OCI-LY7 (cell line): ENCODE measurements around the gene STARD3. TPM values are rescaled to one million over a fixed set of nuclear protein-coding genes. Genes with fewer than 3 reads are reported as not detected.

Experiments
- BruUV-seq: library from RNA; stranded (reverse); fragments of 400-500 nt; replicated peaks from 2 replicates; lab custom pipeline; 2021; lab: Mats Ljungman, UMichigan
- CTCF ChIA-PET: fragments of 300-600 bp; sonication (Branson Sonifier 250); formaldehyde crosslinking; loops from one replicate; lab custom pipeline; 2022; ENCODE audit warnings: antibody characterized with exemption; ENCODE audit not compliant: unreplicated experiment; lab: Charles Lee
- POLR2A ChIA-PET: fragments of 300-600 bp; sonication (Branson Sonifier 250); formaldehyde crosslinking; loops from one replicate; lab custom pipeline; 2022; ENCODE audit warnings: antibody characterized with exemption; lab: Charles Lee
- DNase-seq: peaks from one replicate; pipeline ENCODE4 v3.0.0-alpha.2; 2015; ENCODE audit warnings: low spot score
- H2AFZ ChIP-seq: fragments of 200-600 bp; sonication (generic), shearing (Covaris generic); 2 replicates; pipeline ENCODE4 v1.6.1; 2014; ENCODE audit warnings: mild to moderate bottlenecking, antibody characterized with exemption, low read length, moderate library complexity
- H3K27ac ChIP-seq: fragments of 200-600 bp; sonication (generic); 2 replicates; pipeline ENCODE4 v1.5.1; 2014; ENCODE audit warnings: mixed run types, low read depth, mild to moderate bottlenecking, moderate library complexity, low read length, inconsistent platforms; ENCODE audit not compliant: poor library complexity, severe bottlenecking
- H3K36me3 ChIP-seq: fragments of 200-600 bp; sonication (generic); 2 replicates; pipeline ENCODE4 v1.6.1; 2014; ENCODE audit warnings: mild to moderate bottlenecking, antibody characterized with exemption, low read length, moderate library complexity, mixed read lengths; ENCODE audit not compliant: insufficient read depth
- H3K4me1 ChIP-seq: fragments of 200-600 bp; sonication (generic); 2 replicates; pipeline ENCODE4 v1.5.1; 2014; ENCODE audit warnings: mild to moderate bottlenecking, low read length; ENCODE audit not compliant: insufficient read depth, poor library complexity, severe bottlenecking
- H3K4me2 ChIP-seq: fragments of 200-600 bp; sonication (generic); 2 replicates; pipeline ENCODE4 v1.6.1; 2014; ENCODE audit warnings: mild to moderate bottlenecking, low read length
- H3K4me3 ChIP-seq: fragments of 200-600 bp; sonication (generic); 2 replicates; pipeline ENCODE4 v1.5.1; 2014; ENCODE audit warnings: mild to moderate bottlenecking, low read depth, low read length; ENCODE audit not compliant: poor library complexity, severe bottlenecking
- H3K79me2 ChIP-seq: fragments of 200-600 bp; sonication (generic); 2 replicates; pipeline ENCODE4 v1.6.1; 2016; ENCODE audit warnings: low read depth, mild to moderate bottlenecking, low read length, moderate library complexity, mixed read lengths; ENCODE audit not compliant: insufficient read depth
- H3K9me2 ChIP-seq: fragments of 200-600 bp; sonication (generic); 2 replicates; pipeline ENCODE4 v1.6.1; 2016; ENCODE audit warnings: mild to moderate bottlenecking, low read length, mixed read lengths; ENCODE audit not compliant: insufficient read depth
- H3K9me3 ChIP-seq: fragments of 200-600 bp; sonication (generic); 2 replicates; pipeline ENCODE4 v1.6.1; 2014; ENCODE audit warnings: mild to moderate bottlenecking, mixed run types, low read length, mixed read lengths
- H4K20me1 ChIP-seq: fragments of 200-600 bp; sonication (generic); 2 replicates; pipeline ENCODE4 v1.6.1; 2014; ENCODE audit warnings: mild to moderate bottlenecking, antibody characterized with exemption, low read length, moderate library complexity, mixed read lengths; ENCODE audit not compliant: insufficient read depth
- CTCF ChIP-seq: fragments of 200-600 bp; sonication (generic); conservative IDR thresholded peaks from 2 replicates; pipeline ENCODE4 v1.5.1; 2014; ENCODE audit warnings: mild to moderate bottlenecking, antibody characterized with exemption, low read length, moderate library complexity, mixed read lengths
- EZH2phosphoT487 ChIP-seq: fragments of 200-600 bp; sonication (generic); IDR thresholded peaks from 2 replicates; pipeline ENCODE4 v1.6.1; 2018; ENCODE audit warnings: low read depth, borderline replicate concordance, mild to moderate bottlenecking, mixed run types, antibody characterized with exemption, low read length, moderate library complexity, mixed read lengths
- intact Hi-C: fragments of 100-400 bp; cut with micrococcal nuclease; formaldehyde crosslinking; loops from one replicate; pipeline ENCODE4 v1.10.0; 2022; ENCODE audit not compliant: unreplicated experiment
- total RNA-seq, 2 experiments: library from RNA; depleted of rRNA in 1 of 2; stranded (reverse); fragments of >200 nt in 1 of 2; shearing (Covaris generic) in 1 of 2; gene quantifications; 2 replicates each; pipeline ENCODE4 v1.2.3, GENCODE V29; 2014 to 2022

STARD3 gene
- total RNA-seq, 2 experiments from 2014 or later: 36.5 to 54.2 TPM

- Histone ChIP-seq H3K36me3 (no peaks in the 10 kb centered on the region; the same call in 1 of the 2 replicates), H3K79me2 (no peaks in the 10 kb centered on the region), H3K9me2 (no peaks in the 10 kb centered on the region), H2AFZ (peak overlapping the region; percentile 87; the same call in 1 of the 2 replicates), H3K4me1 (peaks cover 32% of the 10 kb centered on the region), H3K9me3 (no peaks in the 10 kb centered on the region), H3K4me3 (peak overlapping the region; percentile 65), H3K4me2 (peak overlapping the region; percentile 78), H3K27ac (no peak overlapping the region), H4K20me1 (no peaks in the 10 kb centered on the region)
- peak; percentile 21 for DNase-seq
- ChIA-PET POLR2A (interaction anchor here (0.6 to 0.7 kb wide), 2 partner anchors 44 to 137 kb away, joined by 3 to 5 read pairs; no protein-coding TSS in a partner anchor), CTCF (no interaction called here)
- TF ChIP-seq CTCF (no peak), EZH2phosphoT487 (no peak)
- intact Hi-C loops: no loop called here
- BruUV-seq: no TSS peak
Measured at GRCh38 chr17:39618246-39618913, 18.6 kb upstream of the STARD3 start.

- Histone ChIP-seq H4K20me1 (no peaks in the 10 kb centered on the region), H2AFZ (peak overlapping the region; percentile 87; the same call in 1 of the 2 replicates), H3K4me3 (no peak overlapping the region), H3K4me1 (peaks cover 37% of the 10 kb centered on the region), H3K36me3 (no peaks in the 10 kb centered on the region; the same call in 1 of the 2 replicates), H3K4me2 (peak overlapping the region; percentile 78), H3K27ac (no peak overlapping the region), H3K79me2 (no peaks in the 10 kb centered on the region), H3K9me3 (no peaks in the 10 kb centered on the region), H3K9me2 (no peaks in the 10 kb centered on the region)
- DNase-seq: peak; percentile 22
- intact Hi-C loops: no loop called here
- no TSS peak for BruUV-seq
- TF ChIP-seq EZH2phosphoT487 (no peak), CTCF (no peak)
- CTCF ChIA-PET: no interaction called here
- POLR2A ChIA-PET: interaction anchor here (0.5 to 0.6 kb wide), 3 partner anchors 45 to 466 kb away, joined by 3 to 5 read pairs (median 3); no protein-coding TSS in a partner anchor
Measured at GRCh38 chr17:39618956-39619785, 17.8 kb upstream of the STARD3 start.
